ENCODE data around the gene THADA.

DNA sequence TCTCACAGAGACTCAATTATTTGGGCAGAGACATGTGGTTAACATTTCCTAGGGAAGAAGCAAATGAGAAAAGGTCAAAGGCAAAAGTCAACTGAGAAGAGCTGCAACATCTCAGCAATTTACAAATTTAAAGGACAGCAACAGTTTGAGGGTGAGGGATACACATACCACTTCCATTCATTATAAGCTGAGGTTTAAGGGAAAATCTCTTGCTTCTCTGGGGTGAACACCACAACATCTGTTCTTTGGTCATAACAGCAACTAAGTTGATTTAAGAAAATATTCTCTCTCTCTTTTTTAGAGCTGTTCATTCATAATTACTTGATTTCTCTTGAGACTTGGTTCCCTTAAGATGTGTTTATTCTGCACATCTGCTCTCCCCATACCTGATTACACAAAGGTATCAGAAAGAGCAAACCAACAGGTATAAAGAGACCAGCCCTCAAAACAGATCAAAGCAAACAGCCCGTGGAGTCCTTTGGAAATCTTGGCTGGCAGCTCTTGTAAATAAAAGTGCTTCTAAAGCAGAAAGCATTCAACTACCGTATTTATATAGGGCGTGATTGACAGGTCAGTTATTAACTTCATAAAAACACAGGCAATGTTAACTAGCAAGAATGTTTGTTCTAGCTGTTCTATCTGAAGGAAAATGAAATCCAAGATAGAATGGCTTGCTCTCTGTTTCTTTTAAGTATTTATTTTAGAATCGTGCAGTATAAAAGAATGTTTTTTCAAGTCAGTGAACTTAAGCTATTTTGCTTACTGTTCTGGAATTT lies 132.8 kb downstream of the THADA start:
- TF ChIP-seq, protein P1, sequence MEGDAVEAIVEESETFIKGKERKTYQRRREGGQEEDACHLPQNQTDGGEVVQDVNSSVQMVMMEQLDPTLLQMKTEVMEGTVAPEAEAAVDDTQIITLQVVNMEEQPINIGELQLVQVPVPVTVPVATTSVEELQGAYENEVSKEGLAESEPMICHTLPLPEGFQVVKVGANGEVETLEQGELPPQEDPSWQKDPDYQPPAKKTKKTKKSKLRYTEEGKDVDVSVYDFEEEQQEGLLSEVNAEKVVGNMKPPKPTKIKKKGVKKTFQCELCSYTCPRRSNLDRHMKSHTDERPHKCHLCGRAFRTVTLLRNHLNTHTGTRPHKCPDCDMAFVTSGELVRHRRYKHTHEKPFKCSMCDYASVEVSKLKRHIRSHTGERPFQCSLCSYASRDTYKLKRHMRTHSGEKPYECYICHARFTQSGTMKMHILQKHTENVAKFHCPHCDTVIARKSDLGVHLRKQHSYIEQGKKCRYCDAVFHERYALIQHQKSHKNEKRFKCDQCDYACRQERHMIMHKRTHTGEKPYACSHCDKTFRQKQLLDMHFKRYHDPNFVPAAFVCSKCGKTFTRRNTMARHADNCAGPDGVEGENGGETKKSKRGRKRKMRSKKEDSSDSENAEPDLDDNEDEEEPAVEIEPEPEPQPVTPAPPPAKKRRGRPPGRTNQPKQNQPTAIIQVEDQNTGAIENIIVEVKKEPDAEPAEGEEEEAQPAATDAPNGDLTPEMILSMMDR (IDR thresholded peaks at IDR 0.05) = no peak
- TF ChIP-seq EP300 (IDR thresholded peaks at IDR 0.05) (no peak), POLR2A (IDR thresholded peaks at IDR 0.05) (no peak), POLR2AphosphoS5 (IDR thresholded peaks at IDR 0.05) (no peak)
